NT2/D1 (cell line): Measurements from ENCODE around the gene CEACAM16.

Source experiments
- DNase-seq: peaks from one replicate; pipeline ENCODE4 v3.0.0-alpha.2; 2011; ENCODE audit warnings: low read depth, low spot score
- H3K27me3 ChIP-seq: 2 replicates; pipeline ENCODE4 v1.6.0; 2011; ENCODE audit warnings: mild to moderate bottlenecking; ENCODE audit not compliant: insufficient read length, insufficient read depth
- H3K36me3 ChIP-seq: 2 replicates; pipeline ENCODE4 v1.6.1; 2011; ENCODE audit warnings: mild to moderate bottlenecking, low read length, mixed read lengths; ENCODE audit not compliant: insufficient read depth, insufficient read length
- H3K4me1 ChIP-seq: 2 replicates; pipeline ENCODE4 v1.5.1; 2011; ENCODE audit not compliant: insufficient read depth, insufficient read length
- H3K4me3 ChIP-seq: 2 replicates; pipeline ENCODE4 v1.5.1; 2011; ENCODE audit warnings: low read depth; ENCODE audit not compliant: insufficient read length
- H3K9ac ChIP-seq: 2 replicates; pipeline ENCODE4 v1.6.0; 2011; ENCODE audit warnings: low read depth; ENCODE audit not compliant: insufficient read length
- H3K9me3 ChIP-seq: 2 replicates; pipeline ENCODE4 v1.5.1; 2011; ENCODE audit warnings: mild to moderate bottlenecking, low read length; ENCODE audit not compliant: insufficient read depth
- SUZ12 ChIP-seq: IDR thresholded peaks from 2 replicates; pipeline ENCODE4 v1.6.1; 2011; ENCODE audit not compliant: insufficient read length, insufficient read depth; ENCODE audit errors: extremely low read depth
- YY1 ChIP-seq: IDR thresholded peaks from 2 replicates; pipeline ENCODE4 v1.6.1; 2011; ENCODE audit not compliant: insufficient read length, insufficient read depth
- ZNF274 ChIP-seq: IDR thresholded peaks from 2 replicates; pipeline ENCODE4 v1.6.1; 2011; ENCODE audit warnings: mild to moderate bottlenecking, low read depth, low read length

CEACAM16 gene

GRCh38 chr19:44660081-44660480 is 38.9 kb upstream of the CEACAM16 start:
- Histone ChIP-seq H3K9ac (no peak overlapping the region), H3K4me1 (no peaks in the 10 kb centered on the region), H3K9me3 (no peaks in the 10 kb centered on the region), H3K4me3 (no peak overlapping the region), H3K36me3 (peaks cover 83% of the 10 kb centered on the region), H3K27me3 (no peaks in the 10 kb centered on the region)
- DNase-seq = no peak
- TF ChIP-seq YY1 (no peak), ZNF274 (no peak), SUZ12 (no peak)

DNA sequence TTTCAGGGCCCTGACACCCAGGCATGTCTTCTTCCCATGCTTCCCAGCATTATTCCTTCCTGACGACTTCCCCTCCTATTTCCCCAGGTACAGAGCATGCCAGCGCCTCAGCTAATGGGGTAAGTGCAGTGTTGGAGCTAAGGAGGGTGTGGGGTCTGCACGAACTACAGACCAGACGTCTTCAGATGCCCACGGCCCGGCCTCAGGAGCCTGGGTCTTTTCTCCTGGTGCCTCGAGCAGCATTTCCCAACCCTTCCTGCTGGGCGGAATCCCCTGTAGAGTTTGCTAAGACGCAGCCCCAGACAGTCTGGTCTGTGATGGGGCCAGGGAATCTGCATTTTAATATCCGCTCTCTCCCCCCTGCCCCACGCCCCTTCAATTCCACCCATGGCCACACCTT is 37.7 kb upstream of the CEACAM16 start:
- Histone ChIP-seq H3K4me1 (no peaks in the 10 kb centered on the region), H3K9ac (no peak overlapping the region), H3K4me3 (no peak overlapping the region), H3K27me3 (no peaks in the 10 kb centered on the region), H3K36me3 (peaks cover 73% of the 10 kb centered on the region), H3K9me3 (no peaks in the 10 kb centered on the region)
- no peak for TF ChIP-seq ZNF274
- TF ChIP-seq SUZ12 = no peak
- TF ChIP-seq YY1 = no peak
- DNase-seq = no peak

- no peak for DNase-seq
- no peak for TF ChIP-seq SUZ12
- TF ChIP-seq ZNF274 = no peak
- no peak for TF ChIP-seq YY1
- Histone ChIP-seq H3K4me1 (peaks cover 2% of the 10 kb centered on the region), H3K9ac (no peak overlapping the region), H3K4me3 (no peak overlapping the region), H3K27me3 (no peaks in the 10 kb centered on the region), H3K9me3 (no peaks in the 10 kb centered on the region), H3K36me3 (peaks cover 72% of the 10 kb centered on the region)
Observed at GRCh38 chr19:44661904-44662303, 37.0 kb upstream of the CEACAM16 start.

- Histone ChIP-seq H3K9me3 (no peaks in the 10 kb centered on the region), H3K9ac (no peak overlapping the region), H3K4me1 (peaks cover 5% of the 10 kb centered on the region), H3K36me3 (peaks cover 68% of the 10 kb centered on the region), H3K4me3 (no peak overlapping the region), H3K27me3 (no peaks in the 10 kb centered on the region)
- no peak for DNase-seq
- TF ChIP-seq YY1 (no peak), ZNF274 (no peak), SUZ12 (no peak)
Observed at GRCh38 chr19:44662691-44663385, 36.1 kb upstream of the CEACAM16 start.

GRCh38 chr19:44663996-44664395 is 35.0 kb upstream of the CEACAM16 start:
- no peak overlapping the region for H3K9ac ChIP-seq
- TF ChIP-seq ZNF274 = no peak
- no peak for TF ChIP-seq YY1
- TF ChIP-seq SUZ12 = no peak
- H3K4me3 ChIP-seq = no peak overlapping the region
- peaks cover 56% of the 10 kb centered on the region for H3K36me3 ChIP-seq
- peaks cover 5% of the 10 kb centered on the region for H3K4me1 ChIP-seq
- H3K9me3 ChIP-seq = no peaks in the 10 kb centered on the region
- H3K27me3 ChIP-seq = no peaks in the 10 kb centered on the region
- DNase-seq = no peak

GRCh38 chr19:44664976-44665375 is 34.0 kb upstream of the CEACAM16 start:
- H3K27me3 ChIP-seq = no peaks in the 10 kb centered on the region
- TF ChIP-seq SUZ12 (no peak), ZNF274 (no peak), YY1 (no peak)
- H3K9ac ChIP-seq = no peak overlapping the region
- peaks cover 5% of the 10 kb centered on the region for H3K4me1 ChIP-seq
- H3K36me3 ChIP-seq = peaks cover 47% of the 10 kb centered on the region
- DNase-seq = no peak
- no peak overlapping the region for H3K4me3 ChIP-seq
- H3K9me3 ChIP-seq = no peaks in the 10 kb centered on the region

- Histone ChIP-seq H3K36me3 (peaks cover 27% of the 10 kb centered on the region), H3K4me3 (no peak overlapping the region), H3K27me3 (no peaks in the 10 kb centered on the region), H3K9me3 (no peaks in the 10 kb centered on the region), H3K4me1 (peaks cover 5% of the 10 kb centered on the region), H3K9ac (no peak overlapping the region)
- TF ChIP-seq YY1 = no peak
- TF ChIP-seq ZNF274 = no peak
- TF ChIP-seq SUZ12 = no peak
- DNase-seq = no peak
Observed at GRCh38 chr19:44666852-44667556, 31.9 kb upstream of the CEACAM16 start.
